Mucosa of stomach (tissue), 1 donor: ENCODE data around the gene CHD5.

ENCODE experiments used
- H3K27me3 ChIP-seq: one replicate; pipeline ENCODE4 v1.7.0; 2013; ENCODE audit warnings: mild to moderate bottlenecking, low read length; ENCODE audit not compliant: control insufficient read depth, insufficient read depth
- H3K36me3 ChIP-seq: one replicate; pipeline ENCODE4 v1.7.0; 2013; ENCODE audit warnings: low read length; ENCODE audit not compliant: control insufficient read depth, insufficient read depth
- H3K4me1 ChIP-seq: one replicate; pipeline ENCODE4 v1.7.0; 2013; ENCODE audit warnings: mild to moderate bottlenecking, low read length; ENCODE audit not compliant: control insufficient read depth, insufficient read depth
- H3K4me3 ChIP-seq: one replicate; pipeline ENCODE4 v1.7.0; 2013; ENCODE audit warnings: low read length
- H3K9ac ChIP-seq: one replicate; pipeline ENCODE4 v1.7.0; 2013; ENCODE audit warnings: mild to moderate bottlenecking, low read length, moderate library complexity
- H3K9me3 ChIP-seq: one replicate; pipeline ENCODE4 v1.7.0; 2013; ENCODE audit warnings: mild to moderate bottlenecking, low read length, moderate library complexity; ENCODE audit not compliant: control insufficient read depth
- donor health status: Pancreatic carcinoma.

Gene CHD5

DNA sequence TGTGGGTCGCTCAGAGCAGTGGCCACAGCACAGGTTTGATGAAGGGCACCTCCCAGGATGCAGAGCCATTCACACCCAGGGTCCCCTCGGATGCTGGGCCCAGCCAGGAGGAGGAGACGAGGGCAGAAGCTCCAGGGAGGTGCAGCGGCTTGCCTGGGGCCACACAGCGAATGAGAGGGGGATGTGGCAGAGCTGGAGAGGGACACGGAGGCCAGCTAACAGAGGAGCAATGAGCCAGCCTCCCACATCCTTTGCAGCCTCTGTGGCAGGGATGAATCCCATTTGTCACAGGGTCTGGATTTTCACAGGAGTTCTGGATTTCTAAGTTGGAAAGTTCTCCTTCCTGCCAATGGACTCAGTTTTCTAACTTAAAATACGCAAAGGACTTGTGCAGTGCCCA is 35.9 kb downstream of the CHD5 start:
- H3K4me1 ChIP-seq = peaks cover 4% of the 10 kb centered on the region
- H3K27me3 ChIP-seq = peaks cover 26% of the 10 kb centered on the region
- no peaks in the 10 kb centered on the region for H3K36me3 ChIP-seq
- H3K4me3 ChIP-seq = no peak overlapping the region
- no peak overlapping the region for H3K9ac ChIP-seq
- no peaks in the 10 kb centered on the region for H3K9me3 ChIP-seq

DNA sequence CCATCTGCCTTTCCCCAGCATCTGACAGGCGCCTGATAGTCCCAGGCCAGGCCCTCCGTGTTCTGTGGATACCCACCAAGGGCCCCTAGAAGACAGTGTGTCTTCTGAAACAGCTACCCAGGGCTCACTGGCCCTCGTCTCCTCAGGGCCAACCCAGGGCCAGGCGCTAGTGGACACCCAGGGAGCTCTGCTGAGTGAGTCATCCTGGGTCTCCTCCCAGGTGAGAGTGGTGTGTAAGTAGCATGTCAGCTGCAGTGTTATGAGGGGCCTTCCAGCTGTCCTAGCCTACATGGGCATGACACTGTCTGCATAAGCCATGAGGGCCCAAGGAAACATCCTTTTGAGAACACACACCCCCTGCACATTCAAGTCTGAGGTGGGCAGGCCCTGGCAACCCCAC is 36.7 kb downstream of the CHD5 start:
- no peak overlapping the region for H3K9ac ChIP-seq
- H3K4me3 ChIP-seq = no peak overlapping the region
- no peaks in the 10 kb centered on the region for H3K9me3 ChIP-seq
- peaks cover 20% of the 10 kb centered on the region for H3K27me3 ChIP-seq
- no peaks in the 10 kb centered on the region for H3K36me3 ChIP-seq
- no peaks in the 10 kb centered on the region for H3K4me1 ChIP-seq

DNA sequence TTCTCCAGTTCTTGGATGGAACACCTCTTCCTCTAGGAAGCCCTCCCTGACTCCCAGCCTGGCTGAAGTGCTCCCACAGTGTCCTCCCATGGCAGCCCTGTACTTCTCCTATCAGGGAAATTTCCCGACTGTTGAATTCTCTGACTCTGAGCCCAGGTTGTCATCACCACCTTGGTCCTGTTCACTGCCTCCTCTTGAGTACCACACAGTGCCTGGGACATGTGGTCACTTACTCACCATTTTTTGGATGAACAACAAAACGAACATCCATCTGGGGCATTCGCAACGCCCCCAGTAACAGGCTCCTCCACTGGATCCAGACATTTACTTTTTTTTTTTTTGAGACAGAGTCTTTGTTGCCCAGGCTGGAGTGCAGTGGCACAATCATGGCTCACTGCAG is 37.4 kb downstream of the CHD5 start:
- Histone ChIP-seq H3K36me3 (no peaks in the 10 kb centered on the region), H3K27me3 (peaks cover 14% of the 10 kb centered on the region), H3K4me3 (no peak overlapping the region), H3K9me3 (no peaks in the 10 kb centered on the region), H3K4me1 (no peaks in the 10 kb centered on the region), H3K9ac (no peak overlapping the region)

DNA sequence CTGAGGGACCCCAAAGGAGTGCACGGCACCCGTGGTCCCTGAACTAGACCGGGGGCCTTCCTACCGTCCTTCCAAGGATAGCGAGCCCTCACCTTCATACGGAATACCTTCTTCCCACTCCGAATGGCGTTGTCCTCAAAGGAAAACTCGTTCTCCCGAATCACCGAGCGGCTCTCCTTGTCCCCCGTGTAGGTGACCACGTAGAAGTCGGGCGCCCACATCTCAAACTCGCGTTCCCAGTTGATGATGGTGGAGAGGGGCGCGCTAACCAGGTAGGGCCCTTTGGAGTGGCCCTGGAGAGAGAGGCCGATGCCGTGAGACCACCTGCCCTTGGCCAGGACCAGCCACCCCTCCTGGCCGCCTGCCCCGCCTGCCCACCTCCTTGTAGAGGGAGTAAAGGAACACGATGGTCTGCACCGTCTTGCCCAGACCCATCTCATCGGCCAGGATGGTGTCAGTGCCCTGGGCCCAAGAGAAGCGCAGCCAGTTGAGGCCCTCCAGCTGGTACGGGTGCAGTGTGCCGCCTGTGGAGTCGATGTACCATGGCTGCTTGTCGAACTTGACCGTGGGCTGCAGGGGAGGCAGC is 38.0 kb downstream of the CHD5 start:
- no peaks in the 10 kb centered on the region for H3K36me3 ChIP-seq
- H3K9ac ChIP-seq = no peak overlapping the region
- no peak overlapping the region for H3K4me3 ChIP-seq
- H3K4me1 ChIP-seq = no peaks in the 10 kb centered on the region
- H3K27me3 ChIP-seq = peaks cover 7% of the 10 kb centered on the region
- H3K9me3 ChIP-seq = no peaks in the 10 kb centered on the region

DNA sequence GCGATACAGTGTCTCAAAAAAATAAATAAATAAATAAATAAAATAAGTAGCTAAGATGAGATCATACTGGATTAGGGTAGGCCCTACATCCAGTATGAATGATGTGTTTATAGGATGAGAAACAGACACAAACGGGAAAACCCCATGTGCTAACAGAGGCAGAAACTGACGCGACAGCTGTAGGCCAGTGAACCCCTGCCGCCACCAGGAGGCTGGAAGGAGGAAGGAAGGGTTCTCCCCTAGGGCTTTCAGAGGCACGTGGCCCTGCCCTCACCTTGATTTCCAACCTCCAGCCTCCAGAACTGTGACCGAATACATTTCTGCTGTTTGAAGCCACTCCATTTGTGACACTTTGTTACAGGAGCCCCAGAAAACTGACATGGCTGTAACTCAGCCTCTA is 38.5 kb downstream of the CHD5 start:
- Histone ChIP-seq H3K4me1 (no peaks in the 10 kb centered on the region), H3K36me3 (no peaks in the 10 kb centered on the region), H3K27me3 (peaks cover 2% of the 10 kb centered on the region), H3K9ac (no peak overlapping the region), H3K9me3 (no peaks in the 10 kb centered on the region), H3K4me3 (no peak overlapping the region)

DNA sequence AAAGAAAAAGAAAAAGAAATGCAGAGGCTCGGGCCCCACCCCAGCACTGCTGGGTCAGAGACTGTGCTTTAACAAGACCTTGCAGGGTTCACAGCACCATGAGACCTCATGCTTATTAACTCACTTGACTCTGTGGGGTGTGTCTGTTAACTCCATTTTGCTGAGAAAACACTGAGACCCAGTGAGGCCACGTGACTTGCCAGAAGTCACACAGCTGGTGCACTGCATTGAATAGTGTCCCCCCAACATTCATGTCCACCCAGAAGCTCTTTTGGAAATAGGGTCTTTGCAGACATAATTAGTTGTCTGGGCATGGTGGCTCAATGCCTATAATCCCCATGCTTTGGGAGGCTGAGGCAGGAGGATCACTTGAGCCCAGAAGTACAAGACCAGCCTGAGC is 39.7 kb downstream of the CHD5 start:
- Histone ChIP-seq H3K4me3 (no peak overlapping the region), H3K9ac (no peak overlapping the region), H3K4me1 (no peaks in the 10 kb centered on the region), H3K36me3 (no peaks in the 10 kb centered on the region), H3K9me3 (no peaks in the 10 kb centered on the region), H3K27me3 (no peaks in the 10 kb centered on the region)

DNA sequence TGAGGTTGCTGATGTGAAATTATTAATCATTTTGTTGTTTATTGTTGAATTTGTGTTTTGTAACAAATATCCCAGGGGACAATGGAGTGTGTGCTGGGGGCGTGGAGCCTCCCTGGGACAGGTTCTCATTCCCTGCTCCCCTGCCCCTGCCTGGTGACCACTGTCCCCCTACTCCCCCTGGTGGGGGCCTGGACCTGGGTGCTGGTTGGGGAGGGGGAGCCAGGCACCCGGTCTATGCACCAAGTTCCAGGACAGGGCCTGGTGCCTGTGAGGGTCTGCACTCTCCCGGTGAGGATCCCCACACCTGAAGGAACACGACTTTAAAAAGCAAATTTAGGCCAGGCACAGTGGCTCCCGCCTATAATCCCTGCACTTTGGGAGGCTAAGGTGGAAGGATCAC is 42.4 kb downstream of the CHD5 start:
- Histone ChIP-seq H3K27me3 (no peaks in the 10 kb centered on the region), H3K4me3 (no peak overlapping the region), H3K4me1 (no peaks in the 10 kb centered on the region), H3K9ac (no peak overlapping the region), H3K36me3 (no peaks in the 10 kb centered on the region), H3K9me3 (no peaks in the 10 kb centered on the region)

DNA sequence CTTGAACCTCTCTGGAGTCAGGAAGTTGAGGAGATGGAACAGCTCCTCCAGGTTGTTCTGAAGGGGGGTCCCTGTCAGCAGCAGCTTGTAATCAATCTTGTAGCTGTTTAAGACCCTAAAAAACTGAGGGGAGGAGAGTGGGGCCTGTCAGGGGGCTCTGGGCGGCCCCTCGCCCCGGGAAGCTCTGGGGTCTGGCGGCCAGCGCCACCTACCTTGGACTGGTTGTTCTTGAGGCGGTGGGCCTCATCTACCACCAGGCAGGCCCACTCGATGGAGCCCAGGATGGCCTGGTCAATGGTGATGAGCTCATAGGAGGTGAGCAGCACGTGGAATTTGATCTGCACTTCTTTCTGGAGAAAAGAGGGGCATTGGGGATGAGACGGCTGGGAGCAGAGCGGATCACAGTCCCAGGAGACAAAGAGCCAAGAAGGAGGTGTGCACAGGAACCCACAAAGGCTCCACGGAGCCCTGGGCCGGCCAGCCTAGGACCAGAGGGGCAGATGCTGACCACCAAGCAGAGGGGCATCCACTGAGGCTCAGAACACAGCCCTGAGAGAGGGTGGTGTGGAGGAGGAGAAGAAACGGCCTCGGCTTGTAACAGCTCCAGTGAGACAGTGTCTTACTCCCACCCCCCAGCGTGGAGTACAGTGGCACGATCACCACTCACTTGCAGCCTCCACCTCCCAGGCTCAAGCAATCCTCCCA is 43.5 kb downstream of the CHD5 start:
- H3K4me3 ChIP-seq = no peak overlapping the region
- no peak overlapping the region for H3K9ac ChIP-seq
- H3K4me1 ChIP-seq = no peaks in the 10 kb centered on the region
- no peaks in the 10 kb centered on the region for H3K27me3 ChIP-seq
- no peaks in the 10 kb centered on the region for H3K36me3 ChIP-seq
- H3K9me3 ChIP-seq = no peaks in the 10 kb centered on the region

DNA sequence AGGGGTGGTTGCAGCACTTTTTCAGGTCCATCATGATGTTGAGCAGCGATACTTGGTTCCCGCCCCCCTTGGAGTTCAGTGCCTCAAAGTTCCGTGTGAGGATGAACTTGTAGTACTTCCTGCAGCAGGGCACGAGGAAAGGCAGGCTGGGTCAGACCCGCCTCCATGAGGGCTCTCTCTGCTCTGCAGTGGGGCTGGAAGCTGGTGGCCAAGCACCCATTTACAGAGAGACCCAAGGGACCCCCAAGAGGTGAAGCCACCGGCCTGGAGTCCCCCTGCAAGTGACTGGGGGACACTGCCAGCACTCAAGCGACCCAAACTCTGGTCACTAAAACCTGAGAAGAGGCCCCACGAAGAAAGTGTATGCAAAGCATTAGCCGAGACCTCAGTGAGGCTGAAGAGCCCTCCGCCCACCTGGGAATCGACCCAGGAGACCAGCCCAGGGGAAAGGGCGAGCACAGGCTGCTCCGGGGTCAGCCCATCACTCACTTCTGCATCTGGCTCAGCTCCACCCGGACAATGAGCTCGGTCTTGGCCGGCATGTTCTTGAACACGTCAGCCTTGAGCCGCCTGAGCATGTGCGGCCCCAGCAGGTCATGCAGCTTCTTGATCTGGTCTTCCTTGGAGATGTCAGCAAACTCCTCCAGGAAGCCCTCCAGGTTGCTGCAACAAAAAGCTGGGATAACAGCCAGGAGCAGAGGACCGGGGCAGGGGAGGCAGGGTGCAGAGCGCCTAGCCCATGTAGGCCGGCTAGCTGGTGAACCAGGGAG is 45.2 kb downstream of the CHD5 start:
- no peaks in the 10 kb centered on the region for H3K36me3 ChIP-seq
- no peaks in the 10 kb centered on the region for H3K9me3 ChIP-seq
- H3K27me3 ChIP-seq = no peaks in the 10 kb centered on the region
- no peaks in the 10 kb centered on the region for H3K4me1 ChIP-seq
- no peak overlapping the region for H3K9ac ChIP-seq
- no peak overlapping the region for H3K4me3 ChIP-seq

DNA sequence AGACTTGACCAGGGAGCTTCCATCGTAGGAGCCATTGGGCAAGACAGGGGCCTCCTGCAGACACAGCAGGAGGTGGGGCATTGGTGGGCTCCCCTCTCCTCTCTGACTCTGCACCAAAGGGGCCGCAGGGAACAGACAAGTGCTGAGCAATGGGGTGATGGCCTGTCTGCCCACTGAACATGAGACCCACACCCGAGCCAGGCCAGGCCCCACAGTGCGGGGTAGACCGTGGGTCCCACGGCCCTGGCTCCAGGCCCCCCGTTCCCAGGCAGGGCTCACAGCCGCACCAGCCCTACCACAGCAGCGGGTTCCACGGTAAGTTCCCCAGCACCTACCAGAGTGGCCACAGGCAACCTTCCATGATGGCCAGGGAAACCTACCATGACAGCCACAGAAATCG is 45.9 kb downstream of the CHD5 start:
- H3K9me3 ChIP-seq = no peaks in the 10 kb centered on the region
- H3K9ac ChIP-seq = no peak overlapping the region
- no peak overlapping the region for H3K4me3 ChIP-seq
- H3K36me3 ChIP-seq = no peaks in the 10 kb centered on the region
- H3K4me1 ChIP-seq = no peaks in the 10 kb centered on the region
- no peaks in the 10 kb centered on the region for H3K27me3 ChIP-seq

DNA sequence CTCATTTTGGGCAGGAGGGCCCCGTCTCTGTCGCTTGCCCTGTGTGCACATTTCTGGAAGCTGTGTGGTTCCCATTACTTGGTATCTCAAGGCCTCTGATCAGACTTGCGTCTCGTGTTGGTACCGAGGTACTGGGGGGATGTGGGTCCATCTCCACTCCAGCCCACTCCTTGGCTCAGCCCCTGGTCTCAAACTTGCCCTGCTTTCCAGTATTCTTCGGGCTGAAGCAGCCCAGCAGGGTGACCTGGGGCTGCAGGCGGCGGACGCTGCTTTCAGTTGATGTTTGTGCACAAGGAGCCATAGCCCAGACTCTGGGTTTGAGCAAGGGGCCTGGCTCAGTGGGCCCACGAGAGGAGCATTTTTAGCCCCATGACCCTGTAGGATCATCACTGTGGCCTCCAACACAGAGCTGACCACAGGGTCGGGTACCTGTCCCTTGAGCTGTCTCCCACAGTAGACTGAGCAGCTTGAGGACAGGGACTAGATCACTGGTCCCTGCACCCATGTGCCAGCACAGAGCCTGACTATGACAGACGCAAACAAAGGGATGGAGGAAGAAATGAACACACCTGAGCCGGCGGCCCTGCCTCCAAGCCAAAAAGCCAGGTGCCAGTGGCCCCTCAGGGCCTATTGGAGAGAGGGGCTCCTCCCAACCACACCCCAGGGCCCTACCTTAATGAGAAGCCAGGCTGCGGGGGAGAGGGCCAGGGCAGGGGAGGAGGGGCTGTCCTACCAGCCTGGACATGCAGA is 46.8 kb downstream of the CHD5 start:
- no peak overlapping the region for H3K9ac ChIP-seq
- no peaks in the 10 kb centered on the region for H3K9me3 ChIP-seq

DNA sequence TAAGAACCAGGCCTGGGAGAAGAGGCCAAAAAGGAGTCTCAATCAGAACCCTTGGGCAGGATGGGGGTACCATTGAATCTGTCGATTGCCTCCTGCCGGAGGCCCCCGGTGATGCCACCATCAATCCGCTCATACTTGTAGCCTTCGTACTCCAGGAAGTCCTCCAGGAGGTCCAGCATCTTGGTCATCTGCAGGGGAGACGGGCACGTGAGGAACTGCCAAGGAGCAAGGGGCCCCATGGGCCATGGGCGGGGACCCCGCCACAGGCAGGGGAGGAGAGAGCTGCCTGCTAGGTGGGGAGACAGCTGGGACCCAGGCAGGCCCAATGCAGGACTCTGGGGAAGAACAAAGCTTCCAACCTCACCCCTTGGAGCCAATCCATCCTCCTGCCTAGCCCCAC is 48.6 kb downstream of the CHD5 start:
- Histone ChIP-seq H3K9ac (no peak overlapping the region), H3K36me3 (no peaks in the 10 kb centered on the region), H3K4me3 (no peak overlapping the region), H3K27me3 (no peaks in the 10 kb centered on the region), H3K9me3 (no peaks in the 10 kb centered on the region), H3K4me1 (peaks cover 4% of the 10 kb centered on the region)

More for the DNA sequence above, 46.8 kb downstream of the CHD5 start:
- no peak overlapping the region for H3K4me3 ChIP-seq
- no peaks in the 10 kb centered on the region for H3K27me3 ChIP-seq
- H3K36me3 ChIP-seq = no peaks in the 10 kb centered on the region
- H3K4me1 ChIP-seq = no peaks in the 10 kb centered on the region
